Measurements from ENCODE around the gene TMC7.

The TMC7 gene

GRCh38 chr16:19067349-19068236 lies 83.9 kb downstream of the TMC7 start, which contains the start of gene COQ7:
COQ7 (plus strand) TSS chr16:19067614; CDS start chr16:19067665, 51 bp downstream.
- Histone ChIP-seq H3K27me3 (ENCODE audit: control insufficient read depth in 1 of 2, insufficient read depth in 2 of 2, low read length in 2 of 2) (no peaks in the 10 kb centered on the region), H3K4me3 (ENCODE audit: low read depth in 1 of 2, low read length in 2 of 2) (peak within 1 kb of the TSS; percentile 88 to 92), H3K27ac (ENCODE audit: low read depth, low read length) (peak within 1 kb of the TSS; percentile 100), H3K36me3 (ENCODE audit: control insufficient read depth in 1 of 2, insufficient read depth in 2 of 2, low read length in 2 of 2) (peaks cover 8 to 9% of the 10 kb centered on the region in 2 donors), H3K9me3 (ENCODE audit: control insufficient read depth in 1 of 2, low read length in 2 of 2) (no peaks in the 10 kb centered on the region), H3K4me1 (ENCODE audit: control insufficient read depth in 1 of 2, insufficient read depth in 2 of 2, low read length in 2 of 2) (peaks cover 0 to 10% of the 10 kb centered on the region in 2 donors), H3K9ac (ENCODE audit: low read depth in 1 of 2, low read length in 2 of 2) (peak within 1 kb of the TSS; percentile 96 to 99)

- Histone ChIP-seq H3K9ac (ENCODE audit: low read depth in 1 of 2, low read length in 2 of 2) (peak overlapping the region; percentile 96 to 99), H3K27me3 (ENCODE audit: control insufficient read depth in 1 of 2, insufficient read depth in 2 of 2, low read length in 2 of 2) (no peaks in the 10 kb centered on the region), H3K27ac (ENCODE audit: low read depth, low read length) (peak overlapping the region; percentile 100), H3K4me1 (ENCODE audit: control insufficient read depth in 1 of 2, insufficient read depth in 2 of 2, low read length in 2 of 2) (peaks cover 0 to 10% of the 10 kb centered on the region in 2 donors), H3K36me3 (ENCODE audit: control insufficient read depth in 1 of 2, insufficient read depth in 2 of 2, low read length in 2 of 2) (peaks cover 10% of the 10 kb centered on the region in 2 donors), H3K4me3 (ENCODE audit: low read depth in 1 of 2, low read length in 2 of 2) (peak overlapping the region; percentile 88 to 92), H3K9me3 (ENCODE audit: control insufficient read depth in 1 of 2, low read length in 2 of 2) (no peaks in the 10 kb centered on the region)
Measured at GRCh38 chr16:19068237-19068815, 84.6 kb downstream of the TMC7 start.

- Histone ChIP-seq H3K4me1 (ENCODE audit: control insufficient read depth in 1 of 2, insufficient read depth in 2 of 2, low read length in 2 of 2) (peaks cover 0 to 10% of the 10 kb centered on the region in 2 donors), H3K36me3 (ENCODE audit: control insufficient read depth in 1 of 2, insufficient read depth in 2 of 2, low read length in 2 of 2) (peaks cover 17 to 26% of the 10 kb centered on the region in 2 donors), H3K9ac (ENCODE audit: low read depth in 1 of 2, low read length in 2 of 2) (no peak overlapping the region), H3K27ac (ENCODE audit: low read depth, low read length) (no peak overlapping the region), H3K27me3 (ENCODE audit: control insufficient read depth in 1 of 2, insufficient read depth in 2 of 2, low read length in 2 of 2) (no peaks in the 10 kb centered on the region), H3K9me3 (ENCODE audit: control insufficient read depth in 1 of 2, low read length in 2 of 2) (no peaks in the 10 kb centered on the region), H3K4me3 (ENCODE audit: low read depth in 1 of 2, low read length in 2 of 2) (no peak overlapping the region)
Measured at GRCh38 chr16:19071811-19072777, 88.4 kb downstream of the TMC7 start.

- peaks cover 0 to 6% of the 10 kb centered on the region in 2 donors for H3K4me1 ChIP-seq (ENCODE audit: control insufficient read depth in 1 of 2, insufficient read depth in 2 of 2, low read length in 2 of 2)
- no peak overlapping the region for H3K4me3 ChIP-seq (ENCODE audit: low read depth in 1 of 2, low read length in 2 of 2)
- H3K9ac ChIP-seq (ENCODE audit: low read depth in 1 of 2, low read length in 2 of 2): no peak overlapping the region
- no peaks in the 10 kb centered on the region for H3K27me3 ChIP-seq (ENCODE audit: control insufficient read depth in 1 of 2, insufficient read depth in 2 of 2, low read length in 2 of 2)
- no peak overlapping the region for H3K27ac ChIP-seq (ENCODE audit: low read depth, low read length)
- H3K36me3 ChIP-seq (ENCODE audit: control insufficient read depth in 1 of 2, insufficient read depth in 2 of 2, low read length in 2 of 2): peaks cover 19 to 36% of the 10 kb centered on the region in 2 donors
- H3K9me3 ChIP-seq (ENCODE audit: control insufficient read depth in 1 of 2, low read length in 2 of 2): no peaks in the 10 kb centered on the region
Measured at GRCh38 chr16:19073344-19073743, 89.6 kb downstream of the TMC7 start.

- Histone ChIP-seq H3K27me3 (ENCODE audit: control insufficient read depth in 1 of 2, insufficient read depth in 2 of 2, low read length in 2 of 2) (no peaks in the 10 kb centered on the region), H3K9me3 (ENCODE audit: control insufficient read depth in 1 of 2, low read length in 2 of 2) (no peaks in the 10 kb centered on the region), H3K27ac (ENCODE audit: low read depth, low read length) (no peak overlapping the region), H3K9ac (ENCODE audit: low read depth in 1 of 2, low read length in 2 of 2) (no peak overlapping the region), H3K4me1 (ENCODE audit: control insufficient read depth in 1 of 2, insufficient read depth in 2 of 2, low read length in 2 of 2) (peaks cover 0 to 1% of the 10 kb centered on the region in 2 donors), H3K4me3 (ENCODE audit: low read depth in 1 of 2, low read length in 2 of 2) (no peak overlapping the region), H3K36me3 (ENCODE audit: control insufficient read depth in 1 of 2, insufficient read depth in 2 of 2, low read length in 2 of 2) (peaks cover 19 to 41% of the 10 kb centered on the region in 2 donors)
Measured at GRCh38 chr16:19073863-19074262, 90.1 kb downstream of the TMC7 start.

GRCh38 chr16:19075511-19075910 lies 91.8 kb downstream of the TMC7 start:
- H3K9me3 ChIP-seq (ENCODE audit: control insufficient read depth in 1 of 2, low read length in 2 of 2): no peaks in the 10 kb centered on the region
- no peak overlapping the region for H3K9ac ChIP-seq (ENCODE audit: low read depth in 1 of 2, low read length in 2 of 2)
- no peaks in the 10 kb centered on the region for H3K27me3 ChIP-seq (ENCODE audit: control insufficient read depth in 1 of 2, insufficient read depth in 2 of 2, low read length in 2 of 2)
- H3K36me3 ChIP-seq (ENCODE audit: control insufficient read depth in 1 of 2, insufficient read depth in 2 of 2, low read length in 2 of 2): peaks cover 19 to 51% of the 10 kb centered on the region in 2 donors
- H3K4me1 ChIP-seq (ENCODE audit: control insufficient read depth in 1 of 2, insufficient read depth in 2 of 2, low read length in 2 of 2): no peaks in the 10 kb centered on the region
- H3K4me3 ChIP-seq (ENCODE audit: low read depth in 1 of 2, low read length in 2 of 2): no peak overlapping the region
- no peak overlapping the region for H3K27ac ChIP-seq (ENCODE audit: low read depth, low read length)

- Histone ChIP-seq H3K27me3 (ENCODE audit: control insufficient read depth in 1 of 2, insufficient read depth in 2 of 2, low read length in 2 of 2) (no peaks in the 10 kb centered on the region), H3K9ac (ENCODE audit: low read depth in 1 of 2, low read length in 2 of 2) (no peak overlapping the region), H3K27ac (ENCODE audit: low read depth, low read length) (no peak overlapping the region), H3K9me3 (ENCODE audit: control insufficient read depth in 1 of 2, low read length in 2 of 2) (no peaks in the 10 kb centered on the region), H3K36me3 (ENCODE audit: control insufficient read depth in 1 of 2, insufficient read depth in 2 of 2, low read length in 2 of 2) (peaks cover 9 to 55% of the 10 kb centered on the region in 2 donors), H3K4me3 (ENCODE audit: low read depth in 1 of 2, low read length in 2 of 2) (no peak overlapping the region), H3K4me1 (ENCODE audit: control insufficient read depth in 1 of 2, insufficient read depth in 2 of 2, low read length in 2 of 2) (no peaks in the 10 kb centered on the region)
Measured at GRCh38 chr16:19077879-19078278, 94.1 kb downstream of the TMC7 start.

GRCh38 chr16:19083670-19084069 lies 99.9 kb downstream of the TMC7 start:
- Histone ChIP-seq H3K27me3 (ENCODE audit: control insufficient read depth in 1 of 2, insufficient read depth in 2 of 2, low read length in 2 of 2) (no peaks in the 10 kb centered on the region), H3K27ac (ENCODE audit: low read depth, low read length) (no peak overlapping the region), H3K9ac (ENCODE audit: low read depth in 1 of 2, low read length in 2 of 2) (no peak overlapping the region), H3K4me3 (ENCODE audit: low read depth in 1 of 2, low read length in 2 of 2) (no peak overlapping the region), H3K9me3 (ENCODE audit: control insufficient read depth in 1 of 2, low read length in 2 of 2) (no peaks in the 10 kb centered on the region), H3K4me1 (ENCODE audit: control insufficient read depth in 1 of 2, insufficient read depth in 2 of 2, low read length in 2 of 2) (peaks cover 6 to 11% of the 10 kb centered on the region in 2 donors), H3K36me3 (ENCODE audit: control insufficient read depth in 1 of 2, insufficient read depth in 2 of 2, low read length in 2 of 2) (peaks cover 0 to 24% of the 10 kb centered on the region in 2 donors)

- H3K9me3 ChIP-seq (ENCODE audit: control insufficient read depth in 1 of 2, low read length in 2 of 2): no peaks in the 10 kb centered on the region
- peaks cover 6 to 11% of the 10 kb centered on the region in 2 donors for H3K4me1 ChIP-seq (ENCODE audit: control insufficient read depth in 1 of 2, insufficient read depth in 2 of 2, low read length in 2 of 2)
- no peak overlapping the region for H3K4me3 ChIP-seq (ENCODE audit: low read depth in 1 of 2, low read length in 2 of 2)
- no peaks in the 10 kb centered on the region for H3K27me3 ChIP-seq (ENCODE audit: control insufficient read depth in 1 of 2, insufficient read depth in 2 of 2, low read length in 2 of 2)
- H3K36me3 ChIP-seq (ENCODE audit: control insufficient read depth in 1 of 2, insufficient read depth in 2 of 2, low read length in 2 of 2): peaks cover 0 to 19% of the 10 kb centered on the region in 2 donors
- H3K27ac ChIP-seq (ENCODE audit: low read depth, low read length): no peak overlapping the region
- no peak overlapping the region for H3K9ac ChIP-seq (ENCODE audit: low read depth in 1 of 2, low read length in 2 of 2)
Measured at GRCh38 chr16:19084139-19084538, 100.4 kb downstream of the TMC7 start.

All from duodenal mucosa (tissue), 2 donors.